Fibroblast of villous mesenchyme (primary cell): ENCODE data around the gene CRYGS. TPM values are rescaled to one million over a fixed set of nuclear protein-coding genes. Genes with fewer than 3 reads are reported as not detected.

ENCODE experiments used
- DNase-seq: peaks from one replicate; pipeline ENCODE4 v3.0.0-alpha.2; 2010; ENCODE audit warnings: low read depth
- H3K4me3 ChIP-seq: 2 replicates; pipeline ENCODE4 v1.5.1; 2011; ENCODE audit warnings: low read depth, mild to moderate bottlenecking, low read length
- CTCF ChIP-seq: IDR thresholded peaks from 2 replicates; pipeline ENCODE4 v1.5.1; 2012; ENCODE audit warnings: low read depth, mild to moderate bottlenecking, low read length; ENCODE audit not compliant: insufficient read depth
- total RNA-seq: library from RNA; depleted of rRNA; stranded (reverse); fragments of >200 nt; gene quantifications from 2 replicates; pipeline ENCODE4 v1.2.3, GENCODE V29; 2012

Gene CRYGS
- 0.86 and 1.6 TPM in 2 replicates for total RNA-seq

- no peak within 1 kb of the TSS for H3K4me3 ChIP-seq
- no peak for TF ChIP-seq CTCF
- DNase-seq, result no peak
These were observed at the start of gene CRYGS for GRCh38 chr3:186544281-186544680. TSS of gene CRYGS (minus strand) at chr3:186544380. CDS start at chr3:186544326, 54 bp downstream.

- DNase-seq, result no peak
- no peak overlapping the region for H3K4me3 ChIP-seq
- no peak for TF ChIP-seq CTCF
These were observed 49.7 kb upstream of the CRYGS start for GRCh38 chr3:186593862-186594261.

- DNase-seq, result no peak
- no peak for TF ChIP-seq CTCF
- no peak overlapping the region for H3K4me3 ChIP-seq
These were observed 48.5 kb upstream of the CRYGS start for GRCh38 chr3:186592682-186593081.

- DNase-seq, result no peak
- H3K4me3 ChIP-seq, result no peak overlapping the region
- no peak for TF ChIP-seq CTCF
These were observed 46.6 kb upstream of the CRYGS start for GRCh38 chr3:186590580-186591295.

- H3K4me3 ChIP-seq, result no peak overlapping the region
- peak; percentile 34 for DNase-seq
- TF ChIP-seq CTCF, result no peak
These were observed 45.8 kb upstream of the CRYGS start for GRCh38 chr3:186589856-186590579.

- no peak overlapping the region for H3K4me3 ChIP-seq
- DNase-seq, result peak; percentile 53
- peak; percentile 39 for TF ChIP-seq CTCF
These were observed 44.9 kb upstream of the CRYGS start for GRCh38 chr3:186589121-186589520.
